Effector memory CD4-positive, alpha-beta T cell (primary cell): ENCODE measurements around the gene ZBTB7A.

ENCODE experiments used
- DNase-seq, 3 donors: peaks; one replicate each; pipeline ENCODE4 v3.0.0-alpha.2; 2020
- H3K27ac ChIP-seq: 2 replicates; pipeline ENCODE4 v1.7.0; 2013; ENCODE audit warnings: mild to moderate bottlenecking, low read length, moderate library complexity; ENCODE audit not compliant: insufficient read depth, poor library complexity, severe bottlenecking
- H3K27me3 ChIP-seq: replicated peaks from 2 replicates; pipeline ENCODE4 v1.7.0; 2013; ENCODE audit warnings: mild to moderate bottlenecking, low read length; ENCODE audit not compliant: insufficient read depth, control insufficient read depth, poor library complexity, severe bottlenecking
- H3K36me3 ChIP-seq: 2 replicates; pipeline ENCODE4 v1.7.0; 2013; ENCODE audit warnings: mild to moderate bottlenecking, low read length, moderate library complexity; ENCODE audit not compliant: control insufficient read depth, insufficient read depth
- H3K4me1 ChIP-seq: 2 replicates; pipeline ENCODE4 v1.7.0; 2013; ENCODE audit warnings: low read length, mild to moderate bottlenecking; ENCODE audit not compliant: control insufficient read depth, insufficient read depth, poor library complexity, severe bottlenecking
- H3K4me3 ChIP-seq: 2 replicates; pipeline ENCODE4 v1.7.0; 2013; ENCODE audit warnings: low read length, low read depth, mild to moderate bottlenecking; ENCODE audit not compliant: insufficient read depth, poor library complexity, severe bottlenecking
- H3K9me3 ChIP-seq: 2 replicates; pipeline ENCODE4 v1.7.0; 2013; ENCODE audit warnings: mild to moderate bottlenecking, low read length, moderate library complexity; ENCODE audit not compliant: control insufficient read depth

ZBTB7A gene

GRCh38 chr19:4036576-4037300 is 30.0 kb downstream of the ZBTB7A start:
- Histone ChIP-seq H3K27ac (no peak overlapping the region), H3K9me3 (no peaks in the 10 kb centered on the region), H3K4me1 (no peaks in the 10 kb centered on the region), H3K36me3 (peaks cover 30% of the 10 kb centered on the region), H3K4me3 (no peak overlapping the region), H3K27me3 (no peaks in the 10 kb centered on the region)
- DNase-seq: no peak

GRCh38 chr19:4035582-4035981 is 31.1 kb downstream of the ZBTB7A start:
- Histone ChIP-seq H3K9me3 (no peaks in the 10 kb centered on the region), H3K27ac (no peak overlapping the region), H3K36me3 (peaks cover 35% of the 10 kb centered on the region), H3K4me3 (no peak overlapping the region), H3K4me1 (no peaks in the 10 kb centered on the region), H3K27me3 (no peaks in the 10 kb centered on the region)
- no peak for DNase-seq

DNA sequence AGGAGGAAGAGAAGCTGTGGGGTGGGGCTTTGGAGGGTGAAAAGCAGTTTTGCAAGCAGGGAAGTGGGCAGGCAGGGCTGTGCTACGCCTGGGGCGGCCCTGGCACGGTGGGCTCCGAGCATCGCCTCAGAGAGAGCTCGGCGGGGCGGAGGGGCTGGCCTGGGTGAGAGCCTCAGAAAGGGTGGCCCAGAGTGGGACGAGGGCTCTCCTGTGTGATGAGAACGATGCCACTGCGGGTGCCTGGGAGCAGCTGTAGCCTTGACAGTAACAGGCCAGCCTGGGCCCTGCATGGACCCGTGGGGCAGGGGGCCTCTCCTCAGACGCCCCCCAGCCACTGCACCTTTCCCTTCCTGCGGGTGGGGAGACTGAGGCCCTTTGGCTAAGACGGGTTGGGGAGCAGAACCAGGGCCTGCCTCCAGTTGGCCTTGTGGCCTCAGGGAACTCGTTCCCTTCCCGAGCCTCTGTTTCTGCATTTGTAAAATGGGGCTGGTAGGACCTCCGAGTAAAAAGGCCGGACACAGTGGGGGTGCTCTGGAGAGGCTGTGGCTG is 31.6 kb downstream of the ZBTB7A start:
- Histone ChIP-seq H3K27ac (no peak overlapping the region), H3K27me3 (no peaks in the 10 kb centered on the region), H3K4me3 (no peak overlapping the region), H3K36me3 (peaks cover 36% of the 10 kb centered on the region), H3K4me1 (no peaks in the 10 kb centered on the region), H3K9me3 (no peaks in the 10 kb centered on the region)
- DNase-seq: no peak

GRCh38 chr19:4034048-4035017 is 32.4 kb downstream of the ZBTB7A start:
- H3K4me3 ChIP-seq: no peak overlapping the region
- H3K9me3 ChIP-seq: no peaks in the 10 kb centered on the region
- peaks cover 38% of the 10 kb centered on the region for H3K36me3 ChIP-seq
- H3K4me1 ChIP-seq: no peaks in the 10 kb centered on the region
- no peaks in the 10 kb centered on the region for H3K27me3 ChIP-seq
- no peak overlapping the region for H3K27ac ChIP-seq
- no peak for DNase-seq

DNA sequence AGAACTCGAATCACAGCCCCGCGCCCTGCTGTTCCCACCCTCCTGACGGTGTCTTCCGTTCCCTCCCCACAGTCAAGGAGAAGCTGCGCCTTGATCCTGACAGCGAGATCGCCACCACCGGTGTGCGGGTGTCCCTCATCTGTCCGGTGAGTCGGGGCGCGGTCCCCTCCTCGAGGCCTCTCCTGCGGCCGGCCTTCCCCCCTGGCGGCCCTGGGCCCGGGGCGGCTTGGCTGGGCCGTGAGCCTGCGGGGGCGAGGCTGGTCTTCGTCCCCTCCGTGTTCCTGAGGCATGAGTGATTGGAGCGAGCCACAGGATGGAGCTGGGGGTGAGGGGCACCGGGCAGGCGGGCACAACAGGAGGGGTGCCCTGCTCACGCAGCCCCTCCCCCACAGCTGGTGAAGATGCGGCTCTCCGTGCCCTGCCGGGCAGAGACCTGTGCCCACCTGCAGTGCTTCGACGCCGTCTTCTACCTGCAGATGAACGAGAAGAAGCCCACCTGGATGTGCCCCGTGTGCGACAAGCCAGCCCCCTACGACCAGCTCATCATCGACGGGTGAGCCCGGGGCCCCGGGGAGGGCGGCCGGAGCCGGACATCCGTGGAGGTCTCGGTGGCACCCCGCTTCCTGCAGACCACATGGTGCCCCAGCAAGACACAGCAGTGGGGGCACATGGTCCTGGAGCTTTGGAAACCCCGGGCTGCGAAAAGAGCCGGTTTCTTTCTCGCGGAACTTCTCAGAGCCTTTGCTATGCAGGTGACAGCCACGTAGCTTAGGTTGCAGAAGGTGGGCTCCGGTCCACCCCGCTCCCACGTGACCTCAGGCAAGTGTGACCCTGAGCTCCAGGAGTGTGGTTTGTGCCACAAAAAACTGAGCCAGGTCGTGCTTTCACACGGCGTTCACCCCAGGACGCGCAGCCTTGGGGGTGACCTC is 33.4 kb downstream of the ZBTB7A start:
- peaks cover 48% of the 10 kb centered on the region for H3K36me3 ChIP-seq
- H3K27me3 ChIP-seq: no peaks in the 10 kb centered on the region
- H3K9me3 ChIP-seq: no peaks in the 10 kb centered on the region
- no peak overlapping the region for H3K4me3 ChIP-seq
- no peaks in the 10 kb centered on the region for H3K4me1 ChIP-seq
- DNase-seq: no peak
- no peak overlapping the region for H3K27ac ChIP-seq

DNA sequence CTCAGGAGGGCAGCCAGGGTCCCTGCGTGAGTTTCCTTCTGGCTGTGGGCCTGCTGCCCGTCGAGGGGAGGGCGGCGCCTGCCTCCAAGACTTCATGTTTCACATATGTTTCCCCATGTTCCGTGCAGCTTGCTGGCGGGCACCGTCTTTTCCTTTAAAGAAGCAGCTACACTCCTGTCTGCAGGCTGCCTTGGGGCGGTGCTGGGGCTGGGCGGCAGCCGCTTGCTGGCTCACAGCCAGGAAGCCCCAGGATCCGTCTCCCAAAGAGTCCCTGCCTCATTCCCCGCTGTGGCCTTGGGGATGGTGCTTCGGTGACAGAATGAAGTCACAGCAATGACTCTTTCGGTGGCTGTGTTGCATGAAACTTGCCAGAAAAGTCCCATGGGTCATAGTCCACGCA is 34.3 kb downstream of the ZBTB7A start:
- H3K4me3 ChIP-seq: no peak overlapping the region
- H3K9me3 ChIP-seq: no peaks in the 10 kb centered on the region
- H3K27ac ChIP-seq: no peak overlapping the region
- no peaks in the 10 kb centered on the region for H3K4me1 ChIP-seq
- peaks cover 45% of the 10 kb centered on the region for H3K36me3 ChIP-seq
- no peaks in the 10 kb centered on the region for H3K27me3 ChIP-seq
- DNase-seq: no peak

- no peak overlapping the region for H3K4me3 ChIP-seq
- no peaks in the 10 kb centered on the region for H3K27me3 ChIP-seq
- no peaks in the 10 kb centered on the region for H3K4me1 ChIP-seq
- peaks cover 44% of the 10 kb centered on the region for H3K36me3 ChIP-seq
- no peaks in the 10 kb centered on the region for H3K9me3 ChIP-seq
- no peak overlapping the region for H3K27ac ChIP-seq
- no peak for DNase-seq
These were observed 35.3 kb downstream of the ZBTB7A start for GRCh38 chr19:4031420-4031819.

DNA sequence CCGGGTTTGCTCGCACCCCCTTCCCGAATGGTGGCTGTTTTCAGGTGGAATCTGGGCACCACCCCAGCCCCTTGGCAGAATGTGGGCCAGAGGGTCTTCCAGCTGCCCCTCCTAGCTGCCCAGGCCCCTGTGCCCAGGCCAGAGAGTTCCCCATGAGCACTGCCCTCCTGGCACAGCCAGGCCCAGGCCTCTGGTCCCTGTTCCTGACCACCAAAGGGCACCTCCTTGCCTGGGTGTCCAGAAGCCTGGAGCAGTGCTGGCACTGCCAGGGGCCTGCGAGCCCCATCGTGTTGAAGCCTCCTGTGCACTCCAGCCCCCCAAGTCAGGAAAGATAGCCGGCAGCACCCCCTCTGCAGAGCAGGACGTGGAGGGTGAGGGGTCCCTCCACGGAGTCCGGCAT is 35.7 kb downstream of the ZBTB7A start:
- Histone ChIP-seq H3K27ac (no peak overlapping the region), H3K4me1 (no peaks in the 10 kb centered on the region), H3K36me3 (peaks cover 44% of the 10 kb centered on the region), H3K27me3 (no peaks in the 10 kb centered on the region), H3K4me3 (no peak overlapping the region), H3K9me3 (no peaks in the 10 kb centered on the region)
- DNase-seq: no peak

DNA sequence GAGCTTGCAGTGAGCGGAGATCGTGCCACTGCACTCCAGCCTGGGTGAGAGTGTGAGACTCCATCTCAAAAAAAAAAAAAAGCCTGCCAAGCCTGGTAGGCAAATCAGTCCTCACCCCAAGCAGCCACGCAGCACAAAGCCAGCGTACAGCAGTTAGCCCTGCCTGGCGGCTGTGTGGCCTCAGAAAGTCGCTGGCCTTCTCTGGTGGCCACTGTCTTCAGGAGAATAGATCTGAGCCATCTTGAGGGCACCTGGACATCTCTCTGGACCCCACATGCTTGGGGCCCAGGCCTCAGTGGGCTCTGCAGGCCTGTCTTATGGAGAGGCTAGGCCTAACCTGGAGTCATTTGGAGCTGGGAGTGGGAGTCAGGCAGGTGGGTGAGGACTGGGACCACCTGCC is 36.1 kb downstream of the ZBTB7A start:
- peaks cover 44% of the 10 kb centered on the region for H3K36me3 ChIP-seq
- H3K27me3 ChIP-seq: no peaks in the 10 kb centered on the region

More for the DNA sequence above, 36.1 kb downstream of the ZBTB7A start:
- no peaks in the 10 kb centered on the region for H3K9me3 ChIP-seq
- no peak overlapping the region for H3K27ac ChIP-seq
- H3K4me1 ChIP-seq: no peaks in the 10 kb centered on the region
- no peak overlapping the region for H3K4me3 ChIP-seq
- no peak for DNase-seq
